Neuronal stem cell (in vitro differentiated cells): ENCODE data around the gene P2RX7.
A peak's percentile ranks its signal among the peaks of the same experiment; 100 is the strongest.

Source experiments
- DNase-seq: peaks from one replicate; pipeline ENCODE4 v3.0.0-alpha.2; 2013; ENCODE audit warnings: low spot score
- H2AFZ ChIP-seq: one replicate; pipeline ENCODE4 v1.6.1; 2013; ENCODE audit warnings: mild to moderate bottlenecking, low read length, inconsistent platforms
- H2AK5ac ChIP-seq: 2 replicates; pipeline ENCODE4 v1.6.1; 2013; ENCODE audit warnings: low read depth, mild to moderate bottlenecking, inconsistent platforms, low read length, moderate library complexity, mixed read lengths
- H2BK120ac ChIP-seq: 2 replicates; pipeline ENCODE4 v1.6.1; 2013; ENCODE audit warnings: low read depth, mild to moderate bottlenecking, inconsistent platforms, low read length, moderate library complexity, mixed read lengths
- H2BK12ac ChIP-seq: one replicate; pipeline ENCODE4 v1.6.1; 2013; ENCODE audit warnings: low read length, inconsistent platforms
- H2BK15ac ChIP-seq: 2 replicates; pipeline ENCODE4 v1.6.1; 2013; ENCODE audit warnings: mild to moderate bottlenecking, low read length, inconsistent platforms, mixed read lengths
- H2BK5ac ChIP-seq: one replicate; pipeline ENCODE4 v1.6.1; 2013; ENCODE audit warnings: inconsistent platforms, mild to moderate bottlenecking, low read length, moderate library complexity
- H3K14ac ChIP-seq: one replicate; pipeline ENCODE4 v1.6.1; 2013; ENCODE audit warnings: low read length, inconsistent platforms
- H3K18ac ChIP-seq: 2 replicates; pipeline ENCODE4 v1.6.1; 2013; ENCODE audit warnings: low read length, inconsistent platforms
- H3K23ac ChIP-seq: 2 replicates; pipeline ENCODE4 v1.6.1; 2013; ENCODE audit warnings: low read depth, mild to moderate bottlenecking, mixed read lengths, low read length, inconsistent platforms; ENCODE audit not compliant: poor library complexity
- H3K27ac ChIP-seq: replicated peaks from 3 replicates; pipeline ENCODE4 v1.5.1; 2013; ENCODE audit warnings: low read length, inconsistent platforms
- H3K27me3 ChIP-seq, 3 experiments: 2 replicates each; pipeline ENCODE4 v1.6.1; 2013; ENCODE audit warnings: low read length in 3 of 3, mild to moderate bottlenecking in 2 of 3, inconsistent platforms in 1 of 3, low read depth in 1 of 3, mixed read lengths in 1 of 3, moderate library complexity in 1 of 3; ENCODE audit not compliant: control insufficient read depth in 3 of 3, insufficient read depth in 3 of 3
- H3K36me3 ChIP-seq, 2 donors: replicated peaks in 1 of 2; 2 replicates each; pipeline ENCODE4 v1.6.1; 2013; ENCODE audit warnings: low read length in 2 of 2; ENCODE audit not compliant: control insufficient read depth in 2 of 2, insufficient read depth in 2 of 2
- H3K4ac ChIP-seq: 2 replicates; pipeline ENCODE4 v1.6.1; 2013; ENCODE audit warnings: inconsistent platforms, mild to moderate bottlenecking, low read length, moderate library complexity
- H3K4me1 ChIP-seq, 2 donors: 1 replicate in 1 of 2; 2 replicates in 1 of 2; pipeline ENCODE4 v1.6.1; 2013; ENCODE audit warnings: low read length in 2 of 2, low read depth in 1 of 2; ENCODE audit not compliant: control insufficient read depth in 2 of 2, insufficient read depth in 1 of 2
- H3K4me2 ChIP-seq: one replicate; pipeline ENCODE4 v1.6.1; 2013; ENCODE audit warnings: mild to moderate bottlenecking, low read length, inconsistent platforms; ENCODE audit not compliant: insufficient read depth, poor library complexity, severe bottlenecking
- H3K4me3 ChIP-seq, 2 donors: 2 replicates each; pipeline ENCODE4 v1.5.1; 2013; ENCODE audit warnings: low read length in 2 of 2, mild to moderate bottlenecking in 2 of 2, inconsistent platforms in 1 of 2, moderate library complexity in 1 of 2
- H3K79me1 ChIP-seq: one replicate; pipeline ENCODE4 v1.6.1; 2013; ENCODE audit warnings: low read depth, mild to moderate bottlenecking, inconsistent platforms, low read length, moderate library complexity
- H3K9ac ChIP-seq: one replicate; pipeline ENCODE4 v1.6.1; 2013; ENCODE audit warnings: mild to moderate bottlenecking, low read depth, low read length, inconsistent platforms; ENCODE audit not compliant: poor library complexity
- H3K9me3 ChIP-seq, 2 donors: replicated peaks in 1 of 2; 2 replicates each; pipeline versions ENCODE3 to v1.6.1; 2013; ENCODE audit warnings: low read length in 2 of 2, mild to moderate bottlenecking in 2 of 2, inconsistent platforms in 1 of 2, low read depth in 1 of 2, mixed read lengths in 1 of 2, moderate library complexity in 1 of 2; ENCODE audit not compliant: control insufficient read depth in 2 of 2, insufficient read depth in 1 of 2
- H4K8ac ChIP-seq: one replicate; pipeline ENCODE4 v1.6.1; 2013; ENCODE audit warnings: low read depth, mild to moderate bottlenecking, inconsistent platforms, low read length, moderate library complexity
- H4K91ac ChIP-seq: one replicate; pipeline ENCODE4 v1.6.1; 2013; ENCODE audit warnings: low read length, low read depth, mild to moderate bottlenecking, inconsistent platforms; ENCODE audit not compliant: poor library complexity
- WGBS, 2 donors: extraction: QIAGEN DNeasy Blood & Tissue Kit; methylation state at CpG; one replicate each; pipeline ENCODE4 v1.1.7; 2013; ENCODE audit warnings: missing lambda C conversion rate in 2 of 2, mixed read lengths in 1 of 2; ENCODE audit not compliant: insufficient read length in 2 of 2, insufficient replicate concordance in 1 of 2; ENCODE audit errors: extremely low coverage in 2 of 2; 5-methylcytosine and 5-hydroxymethylcytosine counted together

The P2RX7 gene

GRCh38 chr12:121135320-121135719, 2.6 kb downstream of the P2RX7 start:
- H2BK15ac ChIP-seq: no peak overlapping the region
- no peak overlapping the region for H4K91ac ChIP-seq
- peaks cover 1% of the 10 kb centered on the region for H3K79me1 ChIP-seq
- H3K4me3 ChIP-seq: no peak overlapping the region
- peaks cover 0 to 29% (median 0%) of the 10 kb centered on the region in 3 experiments for H3K27me3 ChIP-seq
- no peak overlapping the region for H2BK5ac ChIP-seq
- H4K8ac ChIP-seq: no peak overlapping the region
- no peak overlapping the region for H3K27ac ChIP-seq
- no peak overlapping the region for H2AK5ac ChIP-seq
- no peak overlapping the region for H3K23ac ChIP-seq
- no peak overlapping the region for H3K4ac ChIP-seq
- H3K4me2 ChIP-seq: no peak overlapping the region
- no peak overlapping the region for H2BK12ac ChIP-seq
- no CpG with 5 or more reads among the region's 3 CpGs for WGBS, 2 donors
- H3K9me3 ChIP-seq: peaks cover 0 to 4% of the 10 kb centered on the region in 2 donors
- H3K36me3 ChIP-seq: no peaks in the 10 kb centered on the region
- DNase-seq: no peak
- no peak overlapping the region for H2BK120ac ChIP-seq
- no peak overlapping the region for H3K9ac ChIP-seq
- H3K4me1 ChIP-seq: peaks cover 4 to 7% of the 10 kb centered on the region in 2 donors
- H2AFZ ChIP-seq: no peak overlapping the region
- H3K14ac ChIP-seq: no peak overlapping the region
- H3K18ac ChIP-seq: no peak overlapping the region

GRCh38 chr12:121137512-121137911, 4.8 kb downstream of the P2RX7 start:
- H3K23ac ChIP-seq: no peak overlapping the region

GRCh38 chr12:121138284-121138683, 5.6 kb downstream of the P2RX7 start:
- Histone ChIP-seq H4K8ac (no peak overlapping the region), H3K4me2 (no peak overlapping the region)
- WGBS, 2 donors: no CpG with 5 or more reads among the region's 5 CpGs

More at GRCh38 chr12:121137512-121137911, 4.8 kb downstream of the P2RX7 start:
- peaks cover 4 to 7% of the 10 kb centered on the region in 2 donors for H3K4me1 ChIP-seq
- no peak overlapping the region for H3K4me2 ChIP-seq
- no peak overlapping the region for H2AK5ac ChIP-seq
- DNase-seq: no peak
- no peaks in the 10 kb centered on the region for H3K79me1 ChIP-seq
- no peak overlapping the region for H4K8ac ChIP-seq
- H3K4ac ChIP-seq: no peak overlapping the region
- H3K36me3 ChIP-seq: no peaks in the 10 kb centered on the region
- H3K27ac ChIP-seq: no peak overlapping the region
- no peak overlapping the region for H3K4me3 ChIP-seq
- no peak overlapping the region for H4K91ac ChIP-seq
- H3K9me3 ChIP-seq: peaks cover 4% of the 10 kb centered on the region in 2 donors
- H2BK12ac ChIP-seq: no peak overlapping the region
- no peak overlapping the region for H2BK120ac ChIP-seq
- H3K27me3 ChIP-seq: peaks cover 0 to 20% (median 0%) of the 10 kb centered on the region in 3 experiments
- no peak overlapping the region for H2AFZ ChIP-seq
- no CpG with 5 or more reads among the region's 4 CpGs for WGBS, 2 donors
- H3K18ac ChIP-seq: no peak overlapping the region
- H3K9ac ChIP-seq: no peak overlapping the region
- H2BK5ac ChIP-seq: no peak overlapping the region
- no peak overlapping the region for H3K14ac ChIP-seq
- H2BK15ac ChIP-seq: no peak overlapping the region

GRCh38 chr12:121139286-121139685, 6.6 kb downstream of the P2RX7 start:
- Histone ChIP-seq H3K23ac (no peak overlapping the region), H3K9ac (no peak overlapping the region), H3K27me3 (peaks cover 0 to 4% (median 0%) of the 10 kb centered on the region in 3 experiments), H3K9me3 (peaks cover 4% of the 10 kb centered on the region in 2 donors), H3K4ac (no peak overlapping the region), H3K14ac (no peak overlapping the region), H3K4me2 (no peak overlapping the region), H2BK15ac (no peak overlapping the region), H3K4me1 (no peaks in the 10 kb centered on the region), H2BK120ac (no peak overlapping the region), H3K4me3 (no peak overlapping the region), H3K27ac (no peak overlapping the region), H2AFZ (no peak overlapping the region), H3K36me3 (no peaks in the 10 kb centered on the region), H4K8ac (no peak overlapping the region), H2BK12ac (no peak overlapping the region), H2BK5ac (peak overlapping the region; percentile 35), H3K18ac (no peak overlapping the region), H4K91ac (no peak overlapping the region), H3K79me1 (no peaks in the 10 kb centered on the region), H2AK5ac (no peak overlapping the region)
- no CpG with 5 or more reads among the region's 5 CpGs for WGBS, 2 donors
- DNase-seq: no peak

More at GRCh38 chr12:121138284-121138683, 5.6 kb downstream of the P2RX7 start:
- H3K4me1 ChIP-seq: peaks cover under 1% of the 10 kb centered on the region in 2 donors
- no peak overlapping the region for H3K23ac ChIP-seq
- peaks cover 0 to 12% (median 0%) of the 10 kb centered on the region in 3 experiments for H3K27me3 ChIP-seq
- no peak overlapping the region for H3K27ac ChIP-seq
- H3K9ac ChIP-seq: no peak overlapping the region
- H3K79me1 ChIP-seq: no peaks in the 10 kb centered on the region
- H2BK5ac ChIP-seq: no peak overlapping the region
- no peak overlapping the region for H4K91ac ChIP-seq
- H3K9me3 ChIP-seq: peaks cover 4% of the 10 kb centered on the region in 2 donors
- H3K14ac ChIP-seq: no peak overlapping the region
- H2BK12ac ChIP-seq: no peak overlapping the region
- H2BK120ac ChIP-seq: no peak overlapping the region
- H3K4me3 ChIP-seq: no peak overlapping the region
- no peak overlapping the region for H3K4ac ChIP-seq
- H3K36me3 ChIP-seq: no peaks in the 10 kb centered on the region
- no peak overlapping the region for H2AK5ac ChIP-seq
- peak overlapping the region; percentile 79 for H2AFZ ChIP-seq
- H3K18ac ChIP-seq: no peak overlapping the region
- no peak for DNase-seq
- H2BK15ac ChIP-seq: no peak overlapping the region
